Measurements from ENCODE around the gene FRK.
"Not testable (repeated sequence)": the region's sequence is repeated elsewhere in the genome, so short reads cannot be mapped to it uniquely, and the experiment has no call there.

The FRK gene, protein sequence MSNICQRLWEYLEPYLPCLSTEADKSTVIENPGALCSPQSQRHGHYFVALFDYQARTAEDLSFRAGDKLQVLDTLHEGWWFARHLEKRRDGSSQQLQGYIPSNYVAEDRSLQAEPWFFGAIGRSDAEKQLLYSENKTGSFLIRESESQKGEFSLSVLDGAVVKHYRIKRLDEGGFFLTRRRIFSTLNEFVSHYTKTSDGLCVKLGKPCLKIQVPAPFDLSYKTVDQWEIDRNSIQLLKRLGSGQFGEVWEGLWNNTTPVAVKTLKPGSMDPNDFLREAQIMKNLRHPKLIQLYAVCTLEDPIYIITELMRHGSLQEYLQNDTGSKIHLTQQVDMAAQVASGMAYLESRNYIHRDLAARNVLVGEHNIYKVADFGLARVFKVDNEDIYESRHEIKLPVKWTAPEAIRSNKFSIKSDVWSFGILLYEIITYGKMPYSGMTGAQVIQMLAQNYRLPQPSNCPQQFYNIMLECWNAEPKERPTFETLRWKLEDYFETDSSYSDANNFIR
- 0.17 to 5.6 (median 0.37) reads per million in 17 experiments for total RNA-seq

DNA sequence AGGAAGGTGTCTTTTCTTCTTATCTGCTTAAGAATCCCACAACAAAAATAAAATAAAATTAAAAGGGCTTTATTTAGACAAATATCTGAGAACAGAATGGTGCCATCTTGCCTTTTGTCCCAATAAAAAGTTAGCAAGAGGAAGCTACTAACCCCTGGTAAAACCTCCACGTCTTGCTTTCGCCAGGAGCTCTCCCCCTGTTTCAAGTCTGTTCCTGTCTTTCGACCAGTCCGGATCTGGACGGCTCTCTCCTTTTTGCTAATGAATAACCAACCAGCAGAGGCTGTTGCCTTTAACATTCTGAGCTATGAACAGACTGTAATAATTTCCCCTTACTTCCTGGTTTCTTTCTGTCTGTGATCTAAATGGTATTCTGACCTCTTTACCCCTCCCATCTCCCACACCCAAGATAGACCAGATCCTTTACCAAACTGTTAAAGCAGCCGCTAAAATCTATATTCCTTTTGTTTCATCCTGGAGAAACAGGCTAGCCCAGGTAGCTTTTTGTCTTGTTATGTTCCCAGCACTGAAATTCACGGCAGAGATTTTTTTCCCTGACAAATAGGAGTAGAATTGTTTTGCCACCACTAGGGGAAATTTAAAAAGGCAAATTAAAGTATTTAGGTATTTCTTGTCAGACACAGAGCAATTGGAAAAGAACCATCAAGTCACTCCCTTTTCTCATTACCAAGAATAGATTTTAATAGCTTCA lies at the start of gene FRK:
FRK (minus strand) TSS at position 320 of the 712 bp plus-strand sequence. CDS start 580 bp downstream, outside the sequence.
- DNase-seq = peak in 1 of 4 experiments; percentile 12

DNA sequence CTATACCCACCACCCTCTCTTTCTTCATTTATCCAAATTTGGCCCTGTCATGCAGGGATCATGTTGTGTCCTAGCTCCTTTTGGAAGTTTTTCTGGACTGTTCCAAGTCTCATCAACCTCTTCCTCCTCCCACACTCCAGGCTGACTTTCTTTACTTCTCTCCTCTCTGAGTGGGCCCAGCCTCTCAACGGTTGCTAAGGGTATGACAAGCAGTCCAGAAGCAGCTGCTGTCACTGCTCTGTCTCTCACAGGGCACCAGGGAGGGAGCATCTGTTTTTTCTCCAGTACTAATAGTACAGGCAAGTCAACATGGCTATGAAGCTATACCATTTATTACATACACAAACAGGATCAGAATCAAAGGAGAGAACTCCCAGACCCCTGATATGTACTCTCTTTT lies 48.1 kb upstream of the FRK start:
- DNase-seq = peak in 1 of 4 experiments; percentile 8

DNA sequence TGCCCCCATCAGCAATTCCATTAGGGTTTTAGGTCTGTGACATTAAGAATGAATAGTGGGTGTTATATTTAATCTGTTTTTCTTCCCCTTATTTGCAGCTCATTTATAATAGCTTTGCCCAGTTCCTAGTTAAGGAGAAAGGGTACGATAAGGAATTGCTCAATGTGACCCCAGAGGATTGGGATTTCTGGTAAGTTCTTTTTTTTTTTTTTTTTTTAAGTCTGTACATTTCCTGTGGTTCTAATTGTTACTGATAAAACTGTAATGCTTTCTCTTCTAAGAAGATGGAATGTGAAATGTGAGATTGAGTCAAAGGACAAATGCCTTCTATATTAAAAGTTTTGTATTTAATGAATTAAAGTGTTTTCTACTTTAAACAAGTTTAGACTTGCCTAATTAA lies 45.5 kb upstream of the FRK start:
- no peak for DNase-seq

DNA sequence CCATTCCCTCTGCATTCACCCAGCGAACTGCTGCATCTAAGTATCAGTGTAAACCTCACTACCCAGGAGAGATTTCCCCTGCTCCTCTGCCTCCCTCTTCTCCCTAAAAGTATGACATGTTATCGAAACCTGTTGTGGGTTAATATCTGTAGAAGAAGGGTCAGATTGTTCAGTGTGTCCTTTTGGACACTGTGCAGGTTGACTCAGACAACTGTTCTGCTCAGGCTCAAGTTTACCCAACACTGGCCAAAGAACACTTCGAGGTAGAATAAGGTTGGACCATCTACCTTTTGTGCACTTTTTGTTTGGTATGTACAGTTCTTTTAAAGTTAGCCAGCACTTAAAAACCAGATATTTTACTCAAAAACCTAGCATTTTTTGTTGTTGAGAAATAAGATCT lies 44.6 kb upstream of the FRK start:
- no peak for DNase-seq

DNA sequence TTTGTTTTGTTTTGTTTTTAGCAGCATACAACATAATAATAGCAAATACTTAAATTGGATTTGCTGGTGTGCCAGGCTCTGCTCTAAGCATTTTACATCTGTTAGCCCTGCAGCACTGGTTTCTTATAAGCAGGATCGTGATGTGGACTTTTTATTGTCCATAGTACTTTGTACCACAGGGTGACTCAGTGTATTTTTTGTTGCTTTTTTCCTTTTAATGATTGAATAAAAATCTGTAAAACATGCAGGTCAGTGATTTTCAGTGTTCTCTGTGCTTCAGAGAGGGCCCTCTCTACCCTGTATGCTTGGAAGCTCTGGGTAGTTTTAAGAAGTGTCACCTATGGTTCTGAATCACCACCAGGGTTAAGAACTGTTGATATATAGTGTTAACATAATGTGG lies 43.9 kb upstream of the FRK start:
- DNase-seq = no peak

DNA sequence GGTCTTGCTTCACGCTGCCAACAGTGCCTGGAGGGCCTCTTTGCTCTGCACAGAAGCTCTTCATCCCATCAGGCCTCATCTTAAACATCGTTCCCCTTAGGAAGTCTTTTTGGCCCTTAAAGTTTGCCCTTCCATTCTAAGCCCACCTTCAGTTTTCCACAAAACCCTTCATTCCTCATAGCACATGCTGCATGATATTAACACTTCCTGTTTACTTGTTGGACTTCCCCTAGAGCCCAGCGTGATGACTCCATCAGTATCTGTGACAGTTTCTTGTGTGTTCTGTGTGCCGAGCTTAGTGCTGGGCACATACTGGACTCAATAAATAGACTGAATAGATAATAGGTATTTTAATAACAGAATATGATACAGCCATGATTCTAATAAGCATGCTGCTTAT lies 42.2 kb upstream of the FRK start:
- peak; percentile 22 to 56 (median 48) for DNase-seq

DNA sequence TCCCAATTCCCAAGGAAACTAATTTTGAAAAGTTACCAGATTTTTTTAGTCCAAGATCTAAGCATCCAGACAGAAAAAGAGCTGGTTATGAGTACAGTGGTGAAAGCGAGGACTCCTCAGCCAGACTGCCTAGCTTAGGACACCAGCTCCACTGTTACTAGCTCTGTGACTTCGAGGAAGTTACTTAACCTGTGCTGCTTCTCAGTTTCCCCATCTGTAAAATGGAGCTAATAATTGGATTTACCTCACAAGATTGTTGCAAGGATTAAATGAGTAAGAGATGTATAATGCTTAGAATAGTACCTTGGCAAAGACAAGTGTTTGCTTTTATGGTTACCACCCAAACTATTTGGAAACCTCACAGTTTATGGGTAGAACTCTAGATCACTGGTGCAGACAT lies 41.1 kb upstream of the FRK start:
- DNase-seq = no peak

DNA sequence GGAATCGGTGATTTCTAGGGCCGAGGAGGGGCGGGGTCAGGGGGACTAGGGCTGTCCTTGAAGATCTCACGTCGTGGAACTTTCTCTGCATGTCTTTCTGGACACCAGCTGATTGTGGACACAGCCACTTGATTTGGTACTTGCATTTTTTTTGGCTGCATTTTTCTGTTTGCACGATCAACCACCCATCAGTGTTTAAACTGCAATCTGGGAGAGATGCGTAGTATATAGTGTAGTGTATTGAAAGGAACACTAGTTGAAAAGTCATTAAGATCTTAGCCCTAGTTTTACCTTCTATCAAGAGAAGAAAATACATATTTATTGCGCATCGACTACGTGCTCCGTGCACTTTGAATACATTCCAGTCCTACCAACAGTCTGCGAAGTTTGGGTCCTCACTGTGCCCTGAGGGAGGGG lies 40.6 kb upstream of the FRK start:
- DNase-seq = no peak

DNA sequence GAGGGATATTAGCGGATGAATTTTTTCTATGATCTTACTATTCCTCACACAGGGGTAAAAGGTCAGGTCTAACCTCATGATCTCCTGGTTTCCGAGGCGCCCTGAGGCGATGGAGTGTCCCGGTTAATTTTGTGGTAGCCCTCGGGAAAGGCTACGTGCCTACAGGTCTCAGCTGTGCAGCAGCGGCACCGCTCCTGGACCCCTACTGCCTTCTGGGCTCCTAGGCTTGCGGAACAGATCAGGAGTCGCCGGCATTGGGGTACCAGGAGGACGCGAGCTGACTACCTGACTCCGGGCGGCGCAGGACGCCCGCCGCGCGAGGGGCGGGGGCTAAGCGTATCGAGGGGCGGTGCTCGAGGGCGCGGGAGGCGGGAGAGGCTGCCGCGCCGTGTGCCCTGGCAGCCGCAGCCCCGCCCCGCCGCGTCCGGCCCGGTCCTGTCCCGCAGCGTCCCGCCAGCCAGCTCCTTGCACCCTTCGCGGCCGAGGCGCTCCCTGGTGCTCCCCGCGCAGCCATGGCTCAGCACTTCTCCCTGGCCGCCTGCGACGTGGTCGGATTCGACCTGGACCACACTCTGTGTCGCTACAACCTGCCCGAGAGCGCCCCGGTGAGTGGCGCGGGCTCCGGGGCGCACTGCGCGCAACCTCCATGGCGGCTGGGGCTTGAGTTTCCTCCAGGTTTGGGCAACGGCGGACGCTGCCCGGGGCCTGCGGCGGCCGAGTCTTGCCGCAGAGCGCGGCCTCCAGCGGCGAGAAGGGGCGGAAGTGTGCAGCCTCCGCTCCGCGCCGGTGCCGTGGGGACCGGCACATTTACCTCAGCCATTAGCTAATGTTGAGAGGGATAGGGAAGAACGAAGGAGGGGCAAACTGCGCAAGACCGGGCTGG lies 40.0 kb upstream of the FRK start, which contains the start of gene NT5DC1:
NT5DC1 (plus strand) TSS at position 435 of the 883 bp plus-strand sequence; CDS start at position 513, 78 bp downstream.
- DNase-seq = peak; percentile 79 to 93 (median 85)

DNA sequence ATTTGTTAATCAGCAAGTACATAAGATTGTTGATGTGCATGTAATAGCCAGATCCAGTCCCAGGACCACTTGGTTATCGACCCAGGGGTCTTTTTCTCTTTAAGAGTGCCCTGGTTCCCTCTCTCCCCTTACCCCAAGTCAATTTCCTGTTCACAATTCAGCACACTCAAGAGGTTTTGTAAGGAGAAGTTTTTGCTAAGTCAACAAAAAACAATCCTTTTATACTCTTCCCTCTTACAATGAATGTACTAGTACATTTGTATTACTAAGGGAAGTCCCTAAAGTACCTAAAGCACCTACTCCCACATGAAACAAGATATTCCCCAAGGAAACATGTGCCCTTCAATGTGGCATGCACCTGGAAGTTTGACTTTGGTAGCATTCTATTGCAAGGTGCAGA lies 38.3 kb upstream of the FRK start:
- DNase-seq = peak in 1 of 4 experiments; percentile 8

DNA sequence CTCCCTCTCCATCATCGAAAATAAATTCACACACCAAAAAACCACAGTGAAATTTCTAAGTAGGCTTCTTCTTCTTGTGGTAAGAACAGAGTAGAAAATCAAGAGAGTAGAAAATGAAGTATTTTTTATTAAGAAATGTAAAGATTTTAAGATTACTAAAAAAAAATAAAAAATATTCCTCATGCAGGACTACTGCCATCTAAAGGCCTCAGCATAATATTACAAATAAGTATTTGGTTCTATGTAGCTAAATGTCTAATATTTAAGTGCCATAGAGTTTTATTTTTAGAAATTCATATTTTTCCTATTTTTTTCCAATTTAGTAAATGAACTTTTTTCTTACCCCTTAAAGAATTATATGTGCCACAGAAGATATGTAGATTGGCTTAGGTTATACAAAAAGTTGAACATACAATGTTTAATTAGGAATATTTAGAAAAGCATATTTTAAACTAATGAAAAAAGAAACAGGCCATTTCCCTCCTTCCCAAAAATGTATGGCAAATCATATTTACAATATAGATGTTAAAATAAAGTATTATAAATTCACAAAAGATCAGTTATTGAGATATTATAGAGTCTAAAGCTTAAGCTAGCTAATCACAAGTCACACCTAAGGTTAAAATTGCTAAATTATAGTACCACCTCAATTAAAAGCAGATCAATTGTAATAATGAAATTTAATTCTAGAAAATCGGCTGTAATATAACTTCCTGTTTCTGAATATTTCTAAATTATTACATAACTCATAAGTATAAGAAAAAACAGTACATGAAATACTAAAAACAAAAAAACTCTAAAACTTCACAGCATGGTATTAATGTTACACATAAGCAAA lies 36.5 kb upstream of the FRK start:
- DNase-seq = peak in 2 of 4 experiments; percentile 36 to 61

DNA sequence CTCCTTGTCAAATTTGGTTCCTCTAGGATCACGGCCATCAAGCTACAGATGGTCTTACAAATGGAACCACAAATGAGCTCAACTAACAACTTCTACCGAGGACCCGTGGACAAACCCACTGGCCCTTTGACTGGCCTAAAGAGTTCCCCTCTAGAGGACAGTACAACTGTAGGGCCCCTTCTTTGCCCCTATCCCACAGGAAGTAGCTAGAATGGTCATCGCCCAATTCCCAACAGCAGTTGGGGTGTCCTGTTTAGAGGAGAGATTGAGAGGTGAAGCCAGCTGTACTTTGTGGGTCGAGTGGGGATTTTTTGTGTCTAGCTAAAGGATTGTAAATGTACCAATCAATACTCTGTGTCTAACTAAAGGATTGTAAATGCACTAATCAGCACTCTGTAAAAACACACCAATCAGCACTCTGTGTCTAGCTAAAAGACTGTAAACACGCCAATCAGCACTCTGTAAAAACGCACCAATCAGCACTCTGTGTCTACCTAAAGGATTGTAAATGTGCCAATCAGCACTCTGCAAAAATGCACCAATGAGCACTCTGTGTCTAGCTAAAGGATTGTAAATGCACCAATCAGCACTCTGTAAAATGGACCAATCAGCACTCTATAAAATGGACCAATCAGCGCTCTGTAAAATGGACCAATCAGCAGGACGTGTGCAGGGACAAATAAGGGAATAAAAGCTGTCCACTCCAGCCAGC lies 35.5 kb upstream of the FRK start:
- DNase-seq = not testable (repeated sequence)

DNA sequence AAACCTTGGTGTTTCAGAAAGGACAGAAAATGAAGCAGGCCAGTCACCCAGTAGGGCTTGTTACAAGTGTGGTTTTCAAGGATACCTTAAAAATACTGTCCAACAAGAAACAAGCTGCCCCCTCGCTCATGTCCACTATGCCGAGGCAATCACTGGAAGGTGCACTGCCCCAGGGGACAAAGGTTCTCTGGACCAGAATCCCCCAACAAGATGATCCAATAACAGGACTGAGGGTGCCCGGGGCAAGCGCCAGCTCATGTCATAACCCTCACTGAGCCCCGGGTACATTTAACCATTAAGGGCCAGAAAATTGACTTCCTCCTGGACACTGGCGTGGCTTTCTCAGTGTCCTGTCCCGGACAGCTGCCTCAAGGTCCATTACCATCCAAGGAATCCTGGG lies 33.4 kb upstream of the FRK start:
- DNase-seq = no peak

DNA sequence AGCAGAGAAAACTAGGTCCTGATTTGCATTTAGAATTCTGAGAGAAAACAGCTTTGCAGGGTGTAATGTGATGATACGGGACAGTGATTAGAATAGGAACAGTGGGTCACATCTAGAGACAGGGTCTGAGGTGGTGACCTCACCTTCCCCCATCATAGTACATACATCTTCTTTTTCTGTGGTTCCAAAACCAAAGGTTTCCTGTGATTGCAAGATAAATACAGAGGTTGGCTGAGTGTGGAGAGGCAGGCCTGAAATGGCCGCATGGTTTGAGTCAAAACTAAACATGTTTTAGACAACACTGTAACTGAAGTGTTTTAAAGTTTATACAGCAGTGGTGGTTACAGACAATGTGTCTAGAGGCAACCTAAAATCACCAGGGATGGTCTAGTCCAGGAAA lies 29.6 kb upstream of the FRK start:
- no peak for DNase-seq

DNA sequence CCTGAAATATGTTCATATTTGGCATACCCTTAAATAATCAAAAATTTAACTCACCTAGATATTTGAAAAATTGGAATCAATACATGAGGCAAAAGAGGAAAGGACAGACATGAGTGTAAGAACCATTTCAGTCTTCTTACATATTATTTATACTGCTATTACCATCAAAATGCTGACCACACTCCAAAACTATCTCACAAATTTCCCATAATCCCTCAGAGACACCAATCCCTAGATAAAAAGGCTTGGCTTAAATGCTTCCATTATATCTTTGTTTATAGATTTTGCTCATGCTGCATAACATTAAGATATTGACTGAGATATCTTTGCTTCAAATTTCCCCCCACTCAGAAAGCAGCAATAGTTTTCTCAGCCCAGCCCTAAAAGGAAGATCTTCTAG lies 28.3 kb upstream of the FRK start:
- DNase-seq = no peak

DNA sequence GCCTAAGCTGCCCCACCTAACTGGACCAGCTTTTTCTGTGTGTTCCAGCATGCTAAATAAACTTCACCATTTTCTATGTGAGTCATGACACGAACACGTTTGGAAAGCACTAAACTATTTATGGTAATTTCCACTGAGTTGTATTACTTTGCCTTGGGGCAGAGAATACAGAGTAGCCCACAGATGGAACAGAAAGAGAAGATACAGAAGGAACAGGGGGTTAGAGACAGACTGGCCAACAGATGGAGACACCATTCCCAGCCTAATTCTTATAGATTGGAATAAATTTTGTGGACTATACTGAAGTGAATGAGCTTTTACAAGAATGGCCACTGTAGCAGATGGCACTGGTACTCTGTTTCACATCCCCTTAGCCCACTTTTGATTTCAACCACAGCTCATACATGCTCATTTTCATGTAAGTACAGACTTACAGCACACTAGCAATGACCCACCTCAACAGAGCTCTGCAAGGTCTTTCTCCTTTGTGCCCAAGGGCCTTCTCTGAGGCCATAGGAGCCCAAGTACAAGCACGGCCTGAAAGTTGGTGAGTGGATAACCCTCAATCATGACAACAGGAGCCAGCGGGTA lies 26.8 kb upstream of the FRK start:
- DNase-seq = no peak

DNA sequence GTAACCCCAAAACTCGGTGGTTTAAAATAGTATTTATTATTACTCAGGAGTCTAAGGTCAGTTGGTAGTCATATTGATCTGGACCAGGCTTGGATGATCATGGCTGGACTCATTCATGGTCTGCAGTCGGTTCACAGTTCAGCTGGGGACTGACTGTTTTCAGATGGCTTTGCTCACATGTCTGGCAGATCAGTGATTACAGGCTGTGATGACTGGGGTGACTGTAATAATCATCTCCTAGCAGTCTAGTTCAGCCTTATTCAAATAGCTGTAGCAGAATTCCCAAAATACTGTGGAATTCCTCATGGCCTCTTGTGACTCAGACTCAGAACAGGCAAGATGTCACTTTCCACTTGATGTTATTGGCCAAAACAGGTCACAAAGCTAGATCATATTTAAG lies 23.6 kb upstream of the FRK start:
- DNase-seq = no peak

DNA sequence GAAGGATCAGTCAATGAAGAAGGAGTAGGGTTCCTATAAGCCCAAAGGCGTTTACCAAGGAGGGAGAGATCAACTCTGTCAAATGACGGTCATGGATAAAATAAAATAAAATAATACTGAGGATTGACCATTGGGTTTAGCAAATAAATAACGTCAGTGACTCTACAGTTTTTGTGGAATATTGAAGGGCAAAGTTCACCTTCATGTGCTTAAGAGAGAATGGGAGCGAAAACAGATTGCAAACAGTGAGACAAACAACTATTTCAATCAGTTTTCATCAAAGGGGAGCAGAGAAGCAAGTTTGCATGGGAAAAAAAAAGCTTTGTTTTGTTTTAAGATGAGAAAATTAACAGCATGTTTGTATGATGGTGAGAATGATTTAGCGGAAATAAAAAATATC lies 22.4 kb upstream of the FRK start:
- no peak for DNase-seq

DNA sequence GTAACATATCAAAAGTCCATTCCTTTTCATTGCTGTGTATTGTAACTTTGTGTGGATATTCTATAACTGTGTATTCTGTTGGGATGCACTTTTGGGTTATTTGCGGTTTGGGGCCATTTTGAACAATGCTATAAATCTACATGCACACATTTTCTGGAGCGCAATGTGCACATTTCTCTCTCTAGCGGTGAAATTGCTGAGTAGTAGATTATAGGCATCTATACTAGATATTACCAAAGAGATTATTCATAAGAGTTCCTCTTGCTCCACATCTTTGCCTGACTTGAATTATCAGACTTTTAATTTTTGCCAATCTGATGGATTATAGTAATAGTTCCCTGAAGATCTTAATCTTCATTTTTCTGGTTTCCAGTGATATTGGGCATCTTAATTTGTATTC lies 18.3 kb upstream of the FRK start:
- no peak for DNase-seq

DNA sequence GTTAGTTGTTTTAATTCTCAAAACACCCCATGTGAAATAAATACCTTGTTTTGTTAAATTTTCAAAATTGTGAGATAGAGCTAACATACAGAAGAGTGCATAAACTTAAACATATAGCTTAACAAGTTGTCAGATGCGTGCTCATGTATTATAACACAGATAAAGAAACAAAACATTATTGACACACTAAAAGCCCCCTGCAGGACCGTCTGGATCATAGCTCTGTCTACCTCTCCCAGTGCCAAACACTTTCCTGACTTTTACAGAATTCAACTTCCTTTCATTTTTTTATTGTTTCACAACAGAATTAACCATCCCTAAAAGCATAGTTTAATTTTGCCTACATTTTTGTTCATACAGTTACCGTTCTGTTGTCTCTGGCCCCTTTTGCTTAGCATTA lies 17.8 kb upstream of the FRK start:
- DNase-seq = no peak
